HCT116 (cell line): ENCODE results near the gene KY. TPM values are rescaled to one million over a fixed set of nuclear protein-coding genes. Genes with fewer than 3 reads are reported as not detected.

Source experiments
- ATAC-seq: fragments of 200-7000 bp; cut with Tn5 transposase; 2 replicates; pipeline ENCODE4 v1.9.1; 2020; ENCODE audit warnings: mild to moderate bottlenecking, moderate library complexity
- BruUV-seq: library from RNA; stranded (reverse); fragments of 400-500 nt; replicated peaks from 2 replicates; lab custom pipeline; 2021; lab: Mats Ljungman, UMichigan
- CTCF ChIA-PET: fragments of 300-600 bp; sonication (Branson Sonifier 250); formaldehyde crosslinking; loops from one replicate; lab custom pipeline; 2021; ENCODE audit warnings: antibody characterized with exemption; lab: Charles Lee
- POLR2A ChIA-PET: fragments of 300-600, 350-600 bp; sonication (Branson Sonifier 250); formaldehyde crosslinking; loops from one replicate; lab custom pipeline; 2021; ENCODE audit warnings: antibody characterized with exemption; lab: Charles Lee
- RAD21 ChIA-PET, 2 experiments: fragments of 300-600 bp; sonication (Branson Sonifier 250); formaldehyde crosslinking; loops; one replicate each; lab custom pipeline; 2023; ENCODE audit warnings: low total read pairs in 2 of 2; ENCODE audit not compliant: uncharacterized antibody in 2 of 2, unreplicated experiment in 2 of 2, low non-redundant PET in 1 of 2; lab: Charles Lee
- DNase-seq: peaks from one replicate; pipeline ENCODE4 v3.0.0-alpha.2; 2010; ENCODE audit warnings: low read depth, low spot score
- H2AFZ ChIP-seq: fragments of 200-600 bp; shearing (Covaris generic), sonication (generic); 2 replicates; pipeline ENCODE4 v1.6.1; 2017; ENCODE audit warnings: low read depth, mixed run types, mixed read lengths, antibody characterized with exemption, low read length; ENCODE audit not compliant: poor library complexity, severe bottlenecking
- H3K27ac ChIP-seq: 2 replicates; pipeline ENCODE4 v1.5.1; 2012; ENCODE audit warnings: low read depth, low read length
- H3K27me3 ChIP-seq: fragments of 200-600 bp; sonication (generic); 2 replicates; pipeline ENCODE4 v1.6.1; 2016; ENCODE audit warnings: mixed run types, low read length, mixed read lengths; ENCODE audit not compliant: insufficient read depth
- H3K36me3 ChIP-seq, 2 experiments: fragments of 200-500 bp in 1 of 2; fragments of 200-600 bp in 1 of 2; sonication (Bioruptor generic) in 1 of 2; sonication (generic) in 1 of 2; 2 replicates each; pipeline versions ENCODE4 v1.5.1 to v1.6.1; 2014 to 2016; ENCODE audit warnings: low read length in 2 of 2, inconsistent platforms in 1 of 2, mixed read lengths in 1 of 2, mixed run types in 1 of 2; ENCODE audit not compliant: insufficient read depth in 2 of 2, control insufficient read depth in 1 of 2
- H3K4me1 ChIP-seq, 2 experiments: fragments of 200-600 bp in 1 of 2; sonication (generic) in 1 of 2; 2 replicates each; pipeline versions ENCODE4 v1.5.1 to v1.6.1; 2012 to 2017; ENCODE audit warnings: low read length in 2 of 2, inconsistent platforms in 1 of 2, mild to moderate bottlenecking in 1 of 2, mixed read lengths in 1 of 2, mixed run types in 1 of 2, moderate library complexity in 1 of 2; ENCODE audit not compliant: insufficient read depth in 2 of 2, control insufficient read depth in 1 of 2
- H3K4me2 ChIP-seq: fragments of 200-600 bp; sonication (generic); 2 replicates; pipeline ENCODE4 v1.6.1; 2017; ENCODE audit warnings: mixed run types, low read length, mixed read lengths
- H3K4me3 ChIP-seq, 2 experiments: fragments of 200-600 bp in 1 of 2; sonication (generic) in 1 of 2; replicated peaks in 1 of 2; 2 replicates each; pipeline ENCODE4 v1.5.1; 2011 to 2016; ENCODE audit warnings: low read length in 2 of 2, control low read depth in 1 of 2, low read depth in 1 of 2, mild to moderate bottlenecking in 1 of 2, mixed read lengths in 1 of 2, mixed run types in 1 of 2
- H3K79me2 ChIP-seq: fragments of 200-600 bp; sonication (generic); 2 replicates; pipeline ENCODE4 v1.6.1; 2017; ENCODE audit warnings: mild to moderate bottlenecking, mixed run types, low read length, moderate library complexity, mixed read lengths; ENCODE audit not compliant: insufficient read depth
- H3K9ac ChIP-seq: fragments of 200-600 bp; sonication (generic); 2 replicates; pipeline ENCODE4 v1.6.1; 2016; ENCODE audit warnings: low read length, mixed read lengths
- H3K9me2 ChIP-seq: fragments of 200-600 bp; sonication (generic), shearing (Covaris generic); 2 replicates; pipeline ENCODE4 v1.6.1; 2017; ENCODE audit warnings: mixed run types, mild to moderate bottlenecking, moderate library complexity; ENCODE audit not compliant: insufficient read depth
- H3K9me3 ChIP-seq, 2 experiments: fragments of 200-500 bp in 1 of 2; fragments of 200-600 bp in 1 of 2; sonication (Bioruptor generic) in 1 of 2; sonication (generic) in 1 of 2; 2 replicates each; pipeline ENCODE4 v1.6.1; 2014 to 2017; ENCODE audit warnings: low read length in 2 of 2, mixed read lengths in 2 of 2, inconsistent platforms in 1 of 2, low read depth in 1 of 2, mild to moderate bottlenecking in 1 of 2, mixed run types in 1 of 2, moderate library complexity in 1 of 2; ENCODE audit not compliant: control insufficient read depth in 1 of 2, insufficient read depth in 1 of 2
- H4K20me1 ChIP-seq: fragments of 200-600 bp; sonication (generic), shearing (Covaris generic); 2 replicates; pipeline ENCODE4 v1.6.1; 2017; ENCODE audit warnings: mixed run types, mild to moderate bottlenecking, moderate library complexity; ENCODE audit not compliant: insufficient read depth
- CBX3 ChIP-seq: IDR thresholded peaks from 2 replicates; pipeline ENCODE4 v1.6.1; 2012; ENCODE audit warnings: low read depth
- CEBPB ChIP-seq: IDR thresholded peaks from 2 replicates; pipeline ENCODE4 v1.6.1; 2012; ENCODE audit warnings: low read depth
- CTCF ChIP-seq, 3 experiments: fragments of 200-600 bp in 1 of 3; sonication (generic) in 1 of 3; IDR thresholded peaks in 2 of 3; conservative IDR thresholded peaks in 1 of 3; 2 replicates each; pipeline ENCODE4 v1.5.1; 2012 to 2017; ENCODE audit warnings: low read depth in 2 of 3, low read length in 2 of 3, antibody characterized with exemption in 1 of 3, borderline replicate concordance in 1 of 3, control low read depth in 1 of 3, mild to moderate bottlenecking in 1 of 3, mixed read lengths in 1 of 3, mixed run types in 1 of 3, moderate library complexity in 1 of 3; ENCODE audit not compliant: insufficient read depth in 1 of 3
- ELF1 ChIP-seq: IDR thresholded peaks from 2 replicates; pipeline ENCODE4 v1.6.1; 2012; ENCODE audit warnings: low read depth, borderline replicate concordance
- EZH2 ChIP-seq: fragments of 200-600 bp; sonication (generic); IDR thresholded peaks from 2 replicates; pipeline ENCODE4 v1.6.1; 2017; ENCODE audit warnings: antibody characterized with exemption, mixed run types
- EZH2phosphoT487 ChIP-seq: fragments of 200-600 bp; IDR thresholded peaks from 2 replicates; pipeline ENCODE4 v1.6.1; 2018; ENCODE audit warnings: antibody characterized with exemption, borderline replicate concordance
- FOSL1 ChIP-seq: IDR thresholded peaks from 2 replicates; pipeline ENCODE4 v1.6.1; 2012; ENCODE audit warnings: low read depth
- MAX ChIP-seq: IDR thresholded peaks from 2 replicates; pipeline ENCODE4 v1.6.1; 2012
- POLR2AphosphoS5 ChIP-seq: IDR thresholded peaks from 2 replicates; pipeline ENCODE4 v1.6.1; 2011; ENCODE audit warnings: mild to moderate bottlenecking, low read depth, low read length, moderate library complexity
- SIN3A ChIP-seq: IDR thresholded peaks from 2 replicates; pipeline ENCODE4 v1.6.1; 2012; ENCODE audit warnings: low read depth
- SP1 ChIP-seq: IDR thresholded peaks from 2 replicates; pipeline ENCODE4 v1.6.1; 2012; ENCODE audit warnings: low read depth
- SRF ChIP-seq: IDR thresholded peaks from 2 replicates; pipeline ENCODE4 v1.6.1; 2012; ENCODE audit warnings: low read depth
- ZBTB33 ChIP-seq: IDR thresholded peaks from 2 replicates; pipeline ENCODE4 v1.6.1; 2011; ENCODE audit warnings: mild to moderate bottlenecking, low read length, moderate library complexity; ENCODE audit not compliant: insufficient replicate concordance; ENCODE audit errors: extremely low read depth
- intact Hi-C: fragments of 100-400 bp; cut with micrococcal nuclease; formaldehyde crosslinking; loops from 2 replicates; pipeline ENCODE4 v1.10.0; 2022
- total RNA-seq: library from RNA; stranded (reverse); gene quantifications from one replicate; pipeline ENCODE4 v1.2.1, GENCODE V29; 2021; ENCODE audit not compliant: unreplicated experiment

KY gene
- total RNA-seq, 1 experiment from 2014 or later = not detected

DNA sequence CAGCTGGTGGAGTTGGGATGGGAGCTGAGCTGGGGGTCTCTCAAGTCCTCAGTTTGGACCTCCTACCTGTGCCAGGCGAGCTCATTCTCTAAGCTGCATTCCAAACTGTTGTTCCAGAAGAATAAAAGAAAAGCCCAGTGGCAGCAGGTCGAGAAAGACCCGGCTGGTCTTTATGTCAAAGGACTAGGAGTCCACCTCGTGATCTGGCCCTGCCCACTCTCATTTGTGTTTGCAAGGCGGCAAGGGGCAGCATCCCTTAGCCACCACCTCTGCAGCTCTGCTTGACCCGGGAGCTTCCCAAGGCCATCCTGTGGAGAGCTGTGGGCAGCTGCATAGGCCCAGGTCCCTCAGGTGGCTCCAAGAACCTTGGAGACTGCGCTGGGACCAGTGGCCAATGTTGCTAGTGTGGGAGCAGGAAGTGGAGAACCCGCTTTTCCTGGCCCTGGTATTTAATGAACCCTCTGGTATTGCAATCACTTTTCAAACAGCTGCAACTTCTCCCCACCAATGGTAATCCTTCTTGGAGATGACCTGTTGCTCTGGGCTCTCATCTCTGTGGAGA, 30.9 kb downstream of the KY start:
- Histone ChIP-seq H3K27ac (no peak overlapping the region), H3K9me2 (no peaks in the 10 kb centered on the region), H3K4me3 (no peak overlapping the region), H3K9ac (no peak overlapping the region), H3K4me1 (no peaks in the 10 kb centered on the region), H3K4me2 (no peak overlapping the region), H3K36me3 (no peaks in the 10 kb centered on the region), H2AFZ (no peak overlapping the region), H3K9me3 (no peaks in the 10 kb centered on the region), H4K20me1 (no peaks in the 10 kb centered on the region), H3K79me2 (no peaks in the 10 kb centered on the region), H3K27me3 (no peaks in the 10 kb centered on the region)
- ATAC-seq (no peak), DNase-seq (no peak)
- CTCF ChIA-PET = no interaction called here
- POLR2A ChIA-PET = no interaction called here
- TF ChIP-seq EZH2phosphoT487 (no peak), EZH2 (no peak), CEBPB (no peak), CBX3 (no peak), SRF (no peak), ELF1 (no peak), SP1 (no peak), POLR2AphosphoS5 (no peak), FOSL1 (no peak), MAX (no peak), ZBTB33 (no peak), SIN3A (no peak), CTCF (IDR thresholded peaks at IDR 0.05 in 2 of 3, conservative IDR thresholded peaks at IDR 0.05 in 1 of 3; ENCODE audit: borderline replicate concordance in 1 of 3, insufficient read depth in 1 of 3, low read depth in 2 of 3, low read length in 2 of 3) (no peak)
- intact Hi-C loops = no loop called here
- BruUV-seq = no TSS peak
- RAD21 ChIA-PET = no interaction called here
